ENCODE data around the gene PPP1R8.

PPP1R8 gene

GRCh38 chr1:27816921-27817630 is 13.5 kb upstream of the PPP1R8 start:
- TF ChIP-seq CTCF (conservative IDR thresholded peaks at IDR 0.05; ENCODE audit: low read length): no peak
- no peak for TF ChIP-seq EZH2phosphoT487 (IDR thresholded peaks at IDR 0.05; ENCODE audit: borderline replicate concordance)
- Histone ChIP-seq H3K4me1 (ENCODE audit: insufficient read depth, low read length, poor library complexity, severe bottlenecking) (no peaks in the 10 kb centered on the region), H3F3A (ENCODE audit: low read depth) (no peaks in the 10 kb centered on the region), H3K9ac (ENCODE audit: low read depth, low read length, poor library complexity, severe bottlenecking) (no peak overlapping the region), H2AFZ (ENCODE audit: low read length) (no peak overlapping the region), H3K27me3 (ENCODE audit: insufficient read depth, low read length, poor library complexity, severe bottlenecking) (no peaks in the 10 kb centered on the region), H3K79me2 (ENCODE audit: insufficient read depth, low read length) (no peaks in the 10 kb centered on the region), H4K20me1 (ENCODE audit: insufficient read depth, low read length, poor library complexity, severe bottlenecking) (no peaks in the 10 kb centered on the region), H3K4me3 (ENCODE audit: low read length, poor library complexity, severe bottlenecking) (no peak overlapping the region), H3K4me2 (ENCODE audit: low read depth, low read length, poor library complexity, severe bottlenecking) (no peak overlapping the region), H3K9me3 (ENCODE audit: insufficient read depth, low read depth, low read length) (no peaks in the 10 kb centered on the region), H3K9me2 (replicated peaks; ENCODE audit: low read depth, low read length) (no peaks in the 10 kb centered on the region), H3K36me3 (ENCODE audit: insufficient read depth, low read length) (peaks cover 26% of the 10 kb centered on the region; the same call in 1 of the 2 replicates)

GRCh38 chr1:27821761-27822315 is 8.7 kb upstream of the PPP1R8 start:
- Histone ChIP-seq H2AFZ (ENCODE audit: low read length) (no peak overlapping the region), H3K4me1 (ENCODE audit: insufficient read depth, low read length, poor library complexity, severe bottlenecking) (no peaks in the 10 kb centered on the region), H3K79me2 (ENCODE audit: insufficient read depth, low read length) (no peaks in the 10 kb centered on the region), H3K4me3 (ENCODE audit: low read length, poor library complexity, severe bottlenecking) (no peak overlapping the region), H4K20me1 (ENCODE audit: insufficient read depth, low read length, poor library complexity, severe bottlenecking) (no peaks in the 10 kb centered on the region), H3K9me2 (replicated peaks; ENCODE audit: low read depth, low read length) (no peaks in the 10 kb centered on the region), H3K27me3 (ENCODE audit: insufficient read depth, low read length, poor library complexity, severe bottlenecking) (no peaks in the 10 kb centered on the region), H3K4me2 (ENCODE audit: low read depth, low read length, poor library complexity, severe bottlenecking) (no peak overlapping the region), H3K36me3 (ENCODE audit: insufficient read depth, low read length) (peaks cover 22% of the 10 kb centered on the region; the same call in 1 of the 2 replicates), H3K9me3 (ENCODE audit: insufficient read depth, low read depth, low read length) (no peaks in the 10 kb centered on the region), H3K9ac (ENCODE audit: low read depth, low read length, poor library complexity, severe bottlenecking) (no peak overlapping the region), H3F3A (ENCODE audit: low read depth) (no peaks in the 10 kb centered on the region)
- TF ChIP-seq CTCF (conservative IDR thresholded peaks at IDR 0.05; ENCODE audit: low read length): no peak
- no peak for TF ChIP-seq EZH2phosphoT487 (IDR thresholded peaks at IDR 0.05; ENCODE audit: borderline replicate concordance)

GRCh38 chr1:27823784-27824183 is 6.8 kb upstream of the PPP1R8 start:
- no peak overlapping the region for H3K4me2 ChIP-seq (ENCODE audit: low read depth, low read length, poor library complexity, severe bottlenecking)
- no peaks in the 10 kb centered on the region for H3K9me3 ChIP-seq (ENCODE audit: insufficient read depth, low read depth, low read length)
- H3K36me3 ChIP-seq (ENCODE audit: insufficient read depth, low read length): peaks cover 6% of the 10 kb centered on the region; the same call in 1 of the 2 replicates
- TF ChIP-seq CTCF (conservative IDR thresholded peaks at IDR 0.05; ENCODE audit: low read length): no peak
- no peak for TF ChIP-seq EZH2phosphoT487 (IDR thresholded peaks at IDR 0.05; ENCODE audit: borderline replicate concordance)
- no peaks in the 10 kb centered on the region for H3K9me2 ChIP-seq (replicated peaks; ENCODE audit: low read depth, low read length)
- no peak overlapping the region for H3K9ac ChIP-seq (ENCODE audit: low read depth, low read length, poor library complexity, severe bottlenecking)
- H3K4me1 ChIP-seq (ENCODE audit: insufficient read depth, low read length, poor library complexity, severe bottlenecking): no peaks in the 10 kb centered on the region
- H3K27me3 ChIP-seq (ENCODE audit: insufficient read depth, low read length, poor library complexity, severe bottlenecking): no peaks in the 10 kb centered on the region
- peaks cover 4% of the 10 kb centered on the region; the same call in 1 of the 2 replicates for H3F3A ChIP-seq (ENCODE audit: low read depth)
- no peaks in the 10 kb centered on the region for H3K79me2 ChIP-seq (ENCODE audit: insufficient read depth, low read length)
- no peaks in the 10 kb centered on the region for H4K20me1 ChIP-seq (ENCODE audit: insufficient read depth, low read length, poor library complexity, severe bottlenecking)
- H2AFZ ChIP-seq (ENCODE audit: low read length): no peak overlapping the region
- no peak overlapping the region for H3K4me3 ChIP-seq (ENCODE audit: low read length, poor library complexity, severe bottlenecking)
